ENCODE data around the gene ERICH6.

ERICH6 gene

DNA sequence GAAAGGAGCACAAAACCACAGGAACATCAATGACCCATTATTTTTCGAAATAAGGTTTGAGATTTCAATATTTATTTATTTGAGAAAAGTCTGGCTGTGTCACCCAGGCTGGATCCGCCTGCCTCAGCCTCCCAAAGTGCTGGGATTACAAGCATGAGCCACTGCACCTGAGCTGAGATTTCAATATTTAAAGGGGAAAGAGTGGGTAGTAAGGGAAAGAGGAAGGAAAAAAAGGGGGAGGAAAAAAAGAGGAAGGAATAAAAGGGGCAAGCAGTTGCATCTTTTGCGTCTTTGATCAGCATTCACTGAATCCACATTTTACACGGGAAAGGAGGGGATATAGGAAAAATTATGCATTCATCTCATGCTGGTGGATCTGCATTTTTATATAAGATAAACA lies 47.4 kb downstream of the ERICH6 start:
- ChIA-PET CTCF (no interaction called here), POLR2A (no interaction called here)
- no peak for TF ChIP-seq GLIS2 (tag by site-specific recombination; IDR thresholded peaks at IDR 0.05)
- TF ChIP-seq, protein P1, sequence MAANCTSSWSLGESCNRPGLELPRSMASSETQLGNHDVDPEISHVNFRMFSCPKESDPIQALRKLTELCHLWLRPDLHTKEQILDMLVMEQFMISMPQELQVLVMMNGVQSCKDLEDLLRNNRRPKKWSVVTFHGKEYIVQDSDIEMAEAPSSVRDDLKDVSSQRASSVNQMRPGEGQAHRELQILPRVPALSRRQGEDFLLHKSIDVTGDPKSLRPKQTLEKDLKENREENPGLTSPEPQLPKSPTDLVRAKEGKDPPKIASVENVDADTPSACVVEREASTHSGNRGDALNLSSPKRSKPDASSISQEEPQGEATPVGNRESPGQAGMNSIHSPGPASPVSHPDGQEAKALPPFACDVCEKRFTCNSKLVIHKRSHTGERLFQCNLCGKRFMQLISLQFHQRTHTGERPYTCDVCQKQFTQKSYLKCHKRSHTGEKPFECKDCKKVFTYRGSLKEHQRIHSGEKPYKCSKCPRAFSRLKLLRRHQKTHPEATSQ (tag by site-specific recombination; IDR thresholded peaks at IDR 0.05) = no peak
- no peak for TF ChIP-seq ZBTB11 (tag by site-specific recombination; conservative IDR thresholded peaks at IDR 0.05; ENCODE audit: low read depth)
- TF ChIP-seq ZBTB21 (tag by site-specific recombination; IDR thresholded peaks at IDR 0.05) = no peak
- TF ChIP-seq YY1 (tag by site-specific recombination; IDR thresholded peaks at IDR 0.05) = no peak
- H3K4me1 ChIP-seq (ENCODE audit: control insufficient read depth, insufficient read depth, low read length) = no peaks in the 10 kb centered on the region
- no peaks in the 10 kb centered on the region for H3K36me3 ChIP-seq (ENCODE audit: control insufficient read depth in 2 of 2, insufficient read depth in 1 of 2, low read length in 2 of 2)
- H3K4me3 ChIP-seq (ENCODE audit: low read depth, low read length) = no peak overlapping the region
- no peak overlapping the region for H3K27ac ChIP-seq (ENCODE audit: extremely low read depth, low read depth, low read length)
- H3K9me3 ChIP-seq (ENCODE audit: control insufficient read depth, insufficient read depth, low read depth, low read length) = no peaks in the 10 kb centered on the region

DNA sequence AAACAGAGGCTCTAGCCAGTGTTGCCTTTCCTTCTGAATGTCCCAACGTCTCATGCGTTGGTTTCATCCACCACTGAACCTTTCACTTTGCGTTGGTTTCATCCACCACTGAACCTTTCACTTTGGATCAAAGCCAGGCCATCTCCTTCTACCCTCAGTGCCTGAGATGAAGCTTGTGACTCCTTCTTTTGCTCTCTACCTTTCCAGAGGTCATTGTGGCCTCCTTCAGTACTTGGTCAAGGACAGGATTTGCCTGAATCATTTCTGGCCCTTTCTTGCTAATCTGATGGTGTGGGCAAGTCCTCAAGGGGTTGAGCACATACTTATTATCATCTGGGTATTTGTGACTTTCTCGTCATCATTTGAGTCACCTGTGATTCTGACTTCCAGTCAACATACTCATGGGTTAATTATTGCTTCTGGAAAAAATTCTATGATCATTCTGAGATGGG lies 50.6 kb downstream of the ERICH6 start:
- no peak overlapping the region for H3K27ac ChIP-seq (ENCODE audit: extremely low read depth, low read depth, low read length)
- ChIA-PET POLR2A (no interaction called here), CTCF (no interaction called here)
- H3K36me3 ChIP-seq (ENCODE audit: control insufficient read depth in 2 of 2, insufficient read depth in 1 of 2, low read length in 2 of 2) = no peaks in the 10 kb centered on the region
- TF ChIP-seq, protein P2, sequence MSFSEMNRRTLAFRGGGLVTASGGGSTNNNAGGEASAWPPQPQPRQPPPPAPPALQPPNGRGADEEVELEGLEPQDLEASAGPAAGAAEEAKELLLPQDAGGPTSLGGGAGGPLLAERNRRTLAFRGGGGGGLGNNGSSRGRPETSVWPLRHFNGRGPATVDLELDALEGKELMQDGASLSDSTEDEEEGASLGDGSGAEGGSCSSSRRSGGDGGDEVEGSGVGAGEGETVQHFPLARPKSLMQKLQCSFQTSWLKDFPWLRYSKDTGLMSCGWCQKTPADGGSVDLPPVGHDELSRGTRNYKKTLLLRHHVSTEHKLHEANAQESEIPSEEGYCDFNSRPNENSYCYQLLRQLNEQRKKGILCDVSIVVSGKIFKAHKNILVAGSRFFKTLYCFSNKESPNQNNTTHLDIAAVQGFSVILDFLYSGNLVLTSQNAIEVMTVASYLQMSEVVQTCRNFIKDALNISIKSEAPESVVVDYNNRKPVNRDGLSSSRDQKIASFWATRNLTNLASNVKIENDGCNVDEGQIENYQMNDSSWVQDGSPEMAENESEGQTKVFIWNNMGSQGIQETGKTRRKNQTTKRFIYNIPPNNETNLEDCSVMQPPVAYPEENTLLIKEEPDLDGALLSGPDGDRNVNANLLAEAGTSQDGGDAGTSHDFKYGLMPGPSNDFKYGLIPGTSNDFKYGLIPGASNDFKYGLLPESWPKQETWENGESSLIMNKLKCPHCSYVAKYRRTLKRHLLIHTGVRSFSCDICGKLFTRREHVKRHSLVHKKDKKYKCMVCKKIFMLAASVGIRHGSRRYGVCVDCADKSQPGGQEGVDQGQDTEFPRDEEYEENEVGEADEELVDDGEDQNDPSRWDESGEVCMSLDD (tag by site-specific recombination; IDR thresholded peaks at IDR 0.05) = no peak
- TF ChIP-seq YY2 (tag by site-specific recombination; IDR thresholded peaks at IDR 0.05) (no peak), ZNF426 (tag by site-specific recombination; IDR thresholded peaks at IDR 0.05) (no peak), ZNF174 (tag by site-specific recombination; IDR thresholded peaks at IDR 0.05) (no peak), KLF8 (tag by site-specific recombination; IDR thresholded peaks at IDR 0.05) (no peak), ZNF658 (tag by site-specific recombination; IDR thresholded peaks at IDR 0.05) (no peak), ZNF324 (tag by site-specific recombination; IDR thresholded peaks at IDR 0.05) (no peak), BCL11A (tag by site-specific recombination; IDR thresholded peaks at IDR 0.05; ENCODE audit: low read depth) (no peak)
- TF ChIP-seq, protein P3, sequence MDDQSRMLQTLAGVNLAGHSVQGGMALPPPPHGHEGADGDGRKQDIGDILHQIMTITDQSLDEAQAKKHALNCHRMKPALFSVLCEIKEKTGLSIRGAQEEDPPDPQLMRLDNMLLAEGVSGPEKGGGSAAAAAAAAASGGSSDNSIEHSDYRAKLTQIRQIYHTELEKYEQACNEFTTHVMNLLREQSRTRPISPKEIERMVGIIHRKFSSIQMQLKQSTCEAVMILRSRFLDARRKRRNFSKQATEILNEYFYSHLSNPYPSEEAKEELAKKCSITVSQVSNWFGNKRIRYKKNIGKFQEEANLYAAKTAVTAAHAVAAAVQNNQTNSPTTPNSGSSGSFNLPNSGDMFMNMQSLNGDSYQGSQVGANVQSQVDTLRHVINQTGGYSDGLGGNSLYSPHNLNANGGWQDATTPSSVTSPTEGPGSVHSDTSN (CRISPR knock-in tag; IDR thresholded peaks at IDR 0.05) = no peak
- TF ChIP-seq, protein P4, sequence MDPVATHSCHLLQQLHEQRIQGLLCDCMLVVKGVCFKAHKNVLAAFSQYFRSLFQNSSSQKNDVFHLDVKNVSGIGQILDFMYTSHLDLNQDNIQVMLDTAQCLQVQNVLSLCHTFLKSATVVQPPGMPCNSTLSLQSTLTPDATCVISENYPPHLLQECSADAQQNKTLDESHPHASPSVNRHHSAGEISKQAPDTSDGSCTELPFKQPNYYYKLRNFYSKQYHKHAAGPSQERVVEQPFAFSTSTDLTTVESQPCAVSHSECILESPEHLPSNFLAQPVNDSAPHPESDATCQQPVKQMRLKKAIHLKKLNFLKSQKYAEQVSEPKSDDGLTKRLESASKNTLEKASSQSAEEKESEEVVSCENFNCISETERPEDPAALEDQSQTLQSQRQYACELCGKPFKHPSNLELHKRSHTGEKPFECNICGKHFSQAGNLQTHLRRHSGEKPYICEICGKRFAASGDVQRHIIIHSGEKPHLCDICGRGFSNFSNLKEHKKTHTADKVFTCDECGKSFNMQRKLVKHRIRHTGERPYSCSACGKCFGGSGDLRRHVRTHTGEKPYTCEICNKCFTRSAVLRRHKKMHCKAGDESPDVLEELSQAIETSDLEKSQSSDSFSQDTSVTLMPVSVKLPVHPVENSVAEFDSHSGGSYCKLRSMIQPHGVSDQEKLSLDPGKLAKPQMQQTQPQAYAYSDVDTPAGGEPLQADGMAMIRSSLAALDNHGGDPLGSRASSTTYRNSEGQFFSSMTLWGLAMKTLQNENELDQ (tag by site-specific recombination; IDR thresholded peaks at IDR 0.05; ENCODE audit: low read depth) = no peak
- H3K4me1 ChIP-seq (ENCODE audit: control insufficient read depth, insufficient read depth, low read length) = no peaks in the 10 kb centered on the region
- no peak overlapping the region for H3K4me3 ChIP-seq (ENCODE audit: low read depth, low read length)
- H3K9me3 ChIP-seq (ENCODE audit: control insufficient read depth, insufficient read depth, low read depth, low read length) = no peaks in the 10 kb centered on the region
